Keratinocyte (primary cell): Measurements from ENCODE around the gene CNOT4.

Experiments used
- EZH2 ChIP-seq: IDR thresholded peaks from one replicate; pipeline ENCODE4 v1.6.1; 2012; ENCODE audit warnings: inconsistent platforms, mild to moderate bottlenecking, low read length, moderate library complexity
- TF ChIP-seq, protein P1 (sequence below), 3 experiments: IDR thresholded peaks in 1 of 3; conservative IDR thresholded peaks in 1 of 3; optimal IDR thresholded peaks in 1 of 3; 2 replicates in 2 of 3; 3 replicates in 1 of 3; pipeline versions ENCODE3 to v1.5.1; 2011; ENCODE audit warnings: low read length in 3 of 3, mild to moderate bottlenecking in 3 of 3, moderate library complexity in 2 of 3, control low read depth in 1 of 3, inconsistent platforms in 1 of 3; ENCODE audit not compliant: insufficient read depth in 2 of 3; ENCODE audit errors: extremely low read depth in 1 of 3

DNA sequence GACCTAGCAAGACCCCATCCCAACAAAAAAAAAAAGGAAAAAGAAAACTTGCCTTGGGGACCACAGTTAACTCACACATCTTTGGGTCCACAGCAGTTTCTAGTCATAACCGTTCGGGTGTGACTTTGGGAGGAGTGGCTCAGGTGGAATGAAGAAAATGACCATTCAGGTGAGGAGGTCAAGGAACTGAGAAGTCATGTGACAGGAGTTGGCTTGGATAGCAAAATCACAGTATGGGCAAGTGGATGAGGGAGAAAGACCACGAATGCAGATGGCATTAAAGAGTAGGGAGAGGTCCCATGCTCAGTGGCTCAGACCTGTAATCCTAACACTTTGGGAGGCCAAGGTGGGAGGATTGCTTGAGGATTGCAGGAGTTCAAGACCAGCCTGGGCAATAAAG lies 17.1 kb upstream of the CNOT4 start:
- TF ChIP-seq, protein P1, sequence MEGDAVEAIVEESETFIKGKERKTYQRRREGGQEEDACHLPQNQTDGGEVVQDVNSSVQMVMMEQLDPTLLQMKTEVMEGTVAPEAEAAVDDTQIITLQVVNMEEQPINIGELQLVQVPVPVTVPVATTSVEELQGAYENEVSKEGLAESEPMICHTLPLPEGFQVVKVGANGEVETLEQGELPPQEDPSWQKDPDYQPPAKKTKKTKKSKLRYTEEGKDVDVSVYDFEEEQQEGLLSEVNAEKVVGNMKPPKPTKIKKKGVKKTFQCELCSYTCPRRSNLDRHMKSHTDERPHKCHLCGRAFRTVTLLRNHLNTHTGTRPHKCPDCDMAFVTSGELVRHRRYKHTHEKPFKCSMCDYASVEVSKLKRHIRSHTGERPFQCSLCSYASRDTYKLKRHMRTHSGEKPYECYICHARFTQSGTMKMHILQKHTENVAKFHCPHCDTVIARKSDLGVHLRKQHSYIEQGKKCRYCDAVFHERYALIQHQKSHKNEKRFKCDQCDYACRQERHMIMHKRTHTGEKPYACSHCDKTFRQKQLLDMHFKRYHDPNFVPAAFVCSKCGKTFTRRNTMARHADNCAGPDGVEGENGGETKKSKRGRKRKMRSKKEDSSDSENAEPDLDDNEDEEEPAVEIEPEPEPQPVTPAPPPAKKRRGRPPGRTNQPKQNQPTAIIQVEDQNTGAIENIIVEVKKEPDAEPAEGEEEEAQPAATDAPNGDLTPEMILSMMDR (optimal IDR thresholded peaks at IDR 0.05 in 1 of 3, IDR thresholded peaks at IDR 0.05 in 1 of 3, conservative IDR thresholded peaks at IDR 0.05 in 1 of 3; ENCODE audit: extremely low read depth in 1 of 3, insufficient read depth in 2 of 3, low read length in 3 of 3) = no peak
- TF ChIP-seq EZH2 = no peak
